ENCODE data around the gene SPECC1.

Gene SPECC1

DNA sequence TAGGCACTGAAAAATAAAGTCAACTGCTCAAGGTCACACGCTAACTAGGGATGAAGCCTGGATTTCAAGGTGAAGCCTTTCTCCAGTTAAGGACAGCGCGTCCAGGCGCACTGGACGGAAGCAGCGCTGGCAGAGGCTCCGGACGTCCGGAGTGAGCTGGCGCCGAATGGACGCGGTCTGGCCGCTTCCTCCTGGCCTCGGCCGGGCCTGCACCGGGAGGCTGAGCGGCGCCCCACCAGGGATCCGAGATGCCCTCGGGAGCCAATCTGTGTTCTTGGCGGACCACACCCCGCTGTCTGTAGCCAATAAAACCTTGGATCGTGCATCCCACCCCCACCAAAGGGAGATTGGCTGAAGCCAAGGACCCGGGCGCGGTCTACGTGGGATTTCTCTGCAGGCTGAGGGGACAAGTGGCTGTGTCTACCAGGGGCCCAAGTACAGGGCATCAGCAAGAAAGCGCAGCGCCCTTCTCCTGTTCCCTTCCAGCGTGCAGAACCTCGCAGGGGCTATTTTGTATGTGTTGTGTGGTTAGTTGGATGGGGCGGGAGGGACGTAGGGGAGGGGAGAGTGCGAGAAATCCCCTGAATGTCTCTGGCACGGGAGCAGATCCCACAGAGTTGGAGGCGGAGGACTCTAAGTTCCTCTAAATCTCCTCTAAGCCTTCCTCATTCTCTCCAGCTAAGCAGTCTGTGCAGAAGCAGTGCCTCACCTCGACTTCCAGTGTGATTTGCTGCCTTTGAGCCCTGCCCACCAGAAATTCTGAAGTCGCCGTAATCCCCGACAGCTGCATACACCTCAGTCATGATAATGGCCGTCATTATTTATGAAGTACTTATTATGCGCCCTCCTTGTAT is 29.0 kb upstream of the SPECC1 start:
- no peak overlapping the region for H3K4me3 ChIP-seq (ENCODE audit: low read depth, low read length)
- no peak for DNase-seq (ENCODE audit: low read depth)
- TF ChIP-seq, protein P1, sequence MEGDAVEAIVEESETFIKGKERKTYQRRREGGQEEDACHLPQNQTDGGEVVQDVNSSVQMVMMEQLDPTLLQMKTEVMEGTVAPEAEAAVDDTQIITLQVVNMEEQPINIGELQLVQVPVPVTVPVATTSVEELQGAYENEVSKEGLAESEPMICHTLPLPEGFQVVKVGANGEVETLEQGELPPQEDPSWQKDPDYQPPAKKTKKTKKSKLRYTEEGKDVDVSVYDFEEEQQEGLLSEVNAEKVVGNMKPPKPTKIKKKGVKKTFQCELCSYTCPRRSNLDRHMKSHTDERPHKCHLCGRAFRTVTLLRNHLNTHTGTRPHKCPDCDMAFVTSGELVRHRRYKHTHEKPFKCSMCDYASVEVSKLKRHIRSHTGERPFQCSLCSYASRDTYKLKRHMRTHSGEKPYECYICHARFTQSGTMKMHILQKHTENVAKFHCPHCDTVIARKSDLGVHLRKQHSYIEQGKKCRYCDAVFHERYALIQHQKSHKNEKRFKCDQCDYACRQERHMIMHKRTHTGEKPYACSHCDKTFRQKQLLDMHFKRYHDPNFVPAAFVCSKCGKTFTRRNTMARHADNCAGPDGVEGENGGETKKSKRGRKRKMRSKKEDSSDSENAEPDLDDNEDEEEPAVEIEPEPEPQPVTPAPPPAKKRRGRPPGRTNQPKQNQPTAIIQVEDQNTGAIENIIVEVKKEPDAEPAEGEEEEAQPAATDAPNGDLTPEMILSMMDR (IDR thresholded peaks at IDR 0.05; ENCODE audit: control insufficient read depth, extremely low read depth, insufficient read depth): no peak

DNA sequence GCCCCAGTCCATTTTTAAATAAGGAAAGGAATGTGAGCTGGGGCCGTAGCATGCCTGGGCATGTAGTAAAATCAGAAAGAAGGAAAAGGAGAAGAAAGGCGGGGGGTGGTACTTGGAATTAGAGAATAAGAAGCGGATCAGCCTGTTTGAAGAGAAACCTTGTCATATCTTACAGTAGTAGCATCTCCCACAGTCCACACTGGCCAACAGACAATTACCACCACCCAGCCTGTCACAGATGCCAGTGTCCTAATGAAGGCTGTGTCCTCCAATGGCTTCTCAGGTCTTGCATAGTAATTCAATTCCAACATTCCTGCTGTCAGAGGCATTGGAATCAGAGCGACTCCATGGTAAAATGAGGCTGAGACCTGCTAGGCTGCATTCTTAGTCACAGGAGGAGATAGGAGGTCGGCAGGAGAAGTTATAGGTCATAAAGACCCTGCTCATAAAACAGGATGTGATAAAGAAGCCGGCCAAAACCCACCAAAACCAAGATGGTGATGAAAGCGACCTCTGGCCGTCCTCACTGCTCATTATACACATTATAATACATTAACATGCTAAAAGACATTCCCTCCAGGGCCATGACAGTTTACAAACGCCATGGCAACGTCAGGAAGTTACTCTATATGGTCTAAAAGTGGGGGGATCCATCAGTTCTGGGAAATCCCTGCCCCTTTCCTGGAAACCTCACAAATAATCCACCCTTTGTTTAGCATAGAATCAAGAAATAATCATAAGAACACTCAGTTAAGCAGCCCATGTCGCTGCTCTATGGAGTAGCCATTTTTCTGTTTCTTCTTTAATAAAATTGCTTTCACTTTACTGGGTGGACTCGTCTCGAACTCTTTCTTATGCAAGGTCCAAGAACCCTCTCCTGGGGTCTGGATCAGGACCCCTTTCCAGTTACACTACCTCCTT is 22.0 kb upstream of the SPECC1 start:
- no peak for DNase-seq (ENCODE audit: low read depth)
- TF ChIP-seq, protein P1 (IDR thresholded peaks at IDR 0.05; ENCODE audit: control insufficient read depth, extremely low read depth, insufficient read depth): no peak
- H3K4me3 ChIP-seq (ENCODE audit: low read depth, low read length): no peak overlapping the region

DNA sequence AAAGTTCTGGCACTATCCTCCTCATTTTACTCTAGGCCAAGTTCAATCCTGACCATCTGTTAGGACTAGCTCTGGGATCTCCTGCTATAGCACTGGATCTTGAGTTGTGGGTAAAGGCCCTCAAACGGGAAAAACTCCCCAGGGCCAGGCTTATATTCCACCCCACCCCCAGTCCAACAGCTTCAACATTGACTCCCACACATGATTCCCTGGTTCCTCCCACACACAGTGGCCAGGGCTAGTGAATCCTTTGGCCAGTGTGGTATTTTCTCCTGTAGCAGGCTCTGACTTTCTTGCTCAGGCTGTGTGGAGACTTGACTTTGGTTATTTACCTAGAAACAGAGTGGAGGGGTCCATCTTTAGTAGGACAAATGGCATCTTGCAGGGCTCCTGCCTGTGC is 21.3 kb upstream of the SPECC1 start:
- DNase-seq (ENCODE audit: low read depth): no peak
- no peak overlapping the region for H3K4me3 ChIP-seq (ENCODE audit: low read depth, low read length)
- TF ChIP-seq, protein P1 (IDR thresholded peaks at IDR 0.05; ENCODE audit: control insufficient read depth, extremely low read depth, insufficient read depth): no peak

DNA sequence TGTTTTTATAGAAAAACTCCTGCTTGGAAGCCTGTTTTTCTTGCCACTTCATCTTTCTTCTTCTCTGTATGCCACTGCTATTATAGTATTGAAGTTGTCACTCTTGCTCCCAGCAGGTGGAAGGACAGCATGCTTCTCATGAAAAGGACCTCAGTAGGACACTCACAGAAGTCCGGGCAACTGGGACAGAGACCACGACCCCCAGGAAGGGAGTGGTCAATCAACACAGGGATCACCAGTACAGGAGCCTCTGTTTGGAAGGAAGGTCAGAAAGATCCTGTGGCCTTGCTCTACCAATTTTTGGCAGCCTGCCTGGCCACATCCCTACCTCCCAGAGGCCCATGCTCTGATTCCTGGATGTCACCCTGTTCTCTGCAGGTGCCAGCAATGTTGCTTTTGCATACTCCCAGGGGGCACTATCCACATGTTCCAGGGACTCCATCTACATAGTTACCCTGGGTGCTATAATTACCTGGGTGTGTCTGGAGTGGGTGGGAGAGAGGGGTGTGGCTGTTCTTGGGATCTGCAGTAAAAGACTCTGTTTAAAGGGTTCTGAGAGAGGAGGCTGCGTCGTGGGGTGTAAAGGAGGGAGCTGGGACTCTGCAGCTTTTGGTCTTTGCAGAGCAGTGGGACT is 17.8 kb upstream of the SPECC1 start:
- no peak overlapping the region for H3K4me3 ChIP-seq (ENCODE audit: low read depth, low read length)
- DNase-seq (ENCODE audit: low read depth): no peak
- TF ChIP-seq, protein P1 (IDR thresholded peaks at IDR 0.05; ENCODE audit: control insufficient read depth, extremely low read depth, insufficient read depth): no peak

DNA sequence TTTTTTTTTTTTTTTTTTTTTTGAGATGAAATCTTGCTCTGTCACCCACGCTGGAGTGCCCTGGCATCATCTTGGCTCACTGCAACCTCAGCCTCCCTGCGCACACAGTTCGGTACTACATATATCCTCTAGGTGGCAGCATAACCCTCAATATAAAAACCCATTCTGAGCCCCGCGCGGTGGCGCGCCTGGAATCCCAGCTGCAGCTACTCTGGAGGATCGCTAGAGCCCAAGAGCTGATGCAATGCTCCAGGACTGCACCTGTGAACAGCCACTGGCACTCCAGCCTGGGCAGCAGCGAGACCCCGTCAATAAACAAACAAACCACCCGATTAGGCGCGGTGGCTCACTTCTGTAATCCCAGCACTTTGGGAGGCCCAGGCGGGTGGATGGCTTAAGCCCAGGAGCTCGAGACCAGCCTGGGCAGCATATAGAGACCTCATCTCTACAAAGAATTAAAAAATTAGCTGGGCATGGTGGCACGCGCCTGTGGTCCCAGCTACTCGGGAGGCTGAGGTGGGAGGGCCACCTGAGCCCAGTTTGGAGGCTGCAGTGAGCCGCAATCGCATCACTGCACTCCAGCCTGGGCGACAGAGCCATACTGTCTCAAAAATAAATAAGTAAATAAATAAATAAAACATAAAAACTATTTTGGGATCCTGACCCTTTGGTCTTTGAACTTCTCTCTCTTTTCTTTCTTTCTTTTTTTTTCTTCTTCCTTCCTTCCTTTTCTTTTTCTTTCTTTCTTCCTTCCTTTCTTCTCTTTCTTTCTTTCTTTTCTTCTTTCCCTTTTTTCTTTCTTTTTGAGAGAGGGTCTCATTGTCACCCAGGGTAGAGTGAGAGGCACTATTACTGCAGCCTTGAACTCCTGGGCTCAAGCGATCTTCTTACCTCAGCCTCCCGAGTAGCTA is 16.1 kb upstream of the SPECC1 start:
- H3K4me3 ChIP-seq (ENCODE audit: low read depth, low read length): no peak overlapping the region
- peak; percentile 85 for DNase-seq (ENCODE audit: low read depth)
- TF ChIP-seq, protein P1 (IDR thresholded peaks at IDR 0.05; ENCODE audit: control insufficient read depth, extremely low read depth, insufficient read depth): peak; percentile 89

DNA sequence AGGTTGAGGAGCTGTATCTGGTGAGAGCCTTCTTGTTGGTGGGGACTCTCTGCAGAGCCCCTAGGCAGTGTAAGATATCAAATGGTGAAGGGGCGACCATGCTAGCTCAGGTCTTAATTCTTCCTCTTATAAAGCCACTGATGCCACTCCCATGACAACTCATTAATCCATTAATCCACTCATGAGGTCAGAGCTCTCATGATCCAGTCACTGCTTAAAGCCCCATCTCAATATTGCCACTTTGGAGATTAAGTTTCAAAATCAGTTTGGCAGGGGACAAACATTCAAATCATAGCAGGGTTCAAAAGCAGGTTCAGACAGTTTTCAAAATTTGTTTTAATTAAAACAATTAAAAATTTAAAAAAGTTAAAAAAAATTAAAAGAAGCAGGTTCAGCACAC is 13.1 kb upstream of the SPECC1 start:
- TF ChIP-seq, protein P1 (IDR thresholded peaks at IDR 0.05; ENCODE audit: control insufficient read depth, extremely low read depth, insufficient read depth): no peak
- DNase-seq (ENCODE audit: low read depth): no peak

More for the DNA sequence above, 13.1 kb upstream of the SPECC1 start:
- H3K4me3 ChIP-seq (ENCODE audit: low read depth, low read length): no peak overlapping the region
